AML-193 (cell line): ENCODE data around the gene MYO1G.

Experiments
- DNase-seq, 2 experiments: peaks; one replicate each; lab custom pipeline; 2025; lab: John Stamatoyannopoulos, UW

Gene MYO1G

GRCh38 chr7:44981035-44981706 lies 2.4 kb upstream of the MYO1G start:
- DNase-seq, result no peak

GRCh38 chr7:44980393-44981034 lies 1.7 kb upstream of the MYO1G start:
- DNase-seq, result peak in 1 of 2 experiments; percentile 24

DNA sequence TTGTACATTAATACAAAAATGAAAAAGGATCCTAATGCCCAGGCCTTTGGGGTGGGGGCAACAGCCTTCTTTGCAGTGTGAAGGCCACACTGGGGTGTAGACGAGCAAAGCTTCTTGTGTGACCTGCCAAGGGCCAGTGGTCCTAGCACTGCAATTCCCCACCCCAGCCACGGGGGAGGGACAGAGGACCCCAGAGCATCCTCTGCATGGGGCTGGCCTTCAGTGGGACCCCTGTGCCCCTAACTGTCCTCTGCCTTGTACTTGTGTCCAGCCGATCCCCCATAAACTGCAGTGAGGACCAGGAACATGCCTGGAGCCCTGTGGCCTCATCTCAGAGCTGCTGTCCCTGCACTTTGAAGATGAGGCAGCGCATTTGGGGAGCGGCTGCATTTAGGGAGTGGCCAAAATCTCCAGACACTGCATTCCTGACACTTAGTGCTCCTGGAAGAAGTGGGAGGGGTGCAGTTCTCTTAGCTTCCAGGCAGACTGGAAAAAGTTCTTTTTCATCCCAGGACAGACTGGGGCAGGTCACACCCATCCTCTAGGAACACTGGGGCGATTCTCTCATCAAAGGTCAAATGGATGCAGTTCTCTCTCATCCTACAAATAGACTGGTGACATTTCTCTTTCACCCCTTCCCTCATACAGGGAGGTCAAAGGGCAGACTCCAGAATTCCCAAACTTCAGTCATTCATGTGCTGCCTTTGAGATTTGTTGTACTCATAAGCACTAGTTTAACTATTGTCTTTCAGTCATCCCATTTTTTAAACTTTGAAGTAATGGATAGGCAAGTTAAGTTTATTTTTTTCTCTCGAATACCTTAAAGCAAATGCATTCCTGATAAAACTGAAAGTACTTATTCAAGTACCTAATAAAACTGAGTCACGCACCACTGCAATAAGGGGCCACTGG lies 922 bp upstream of the MYO1G start:
- no peak for DNase-seq

GRCh38 chr7:44977959-44978335 lies 868 bp downstream of the MYO1G start:
- DNase-seq, result peak in 1 of 2 experiments; percentile 30

- DNase-seq, result peak; percentile 66 to 68
Observed at GRCh38 chr7:44977304-44977958, 1.4 kb downstream of the MYO1G start.

GRCh38 chr7:44976746-44977196 lies 2.0 kb downstream of the MYO1G start:
- no peak for DNase-seq

GRCh38 chr7:44976040-44976745 lies 2.6 kb downstream of the MYO1G start:
- no peak for DNase-seq

DNA sequence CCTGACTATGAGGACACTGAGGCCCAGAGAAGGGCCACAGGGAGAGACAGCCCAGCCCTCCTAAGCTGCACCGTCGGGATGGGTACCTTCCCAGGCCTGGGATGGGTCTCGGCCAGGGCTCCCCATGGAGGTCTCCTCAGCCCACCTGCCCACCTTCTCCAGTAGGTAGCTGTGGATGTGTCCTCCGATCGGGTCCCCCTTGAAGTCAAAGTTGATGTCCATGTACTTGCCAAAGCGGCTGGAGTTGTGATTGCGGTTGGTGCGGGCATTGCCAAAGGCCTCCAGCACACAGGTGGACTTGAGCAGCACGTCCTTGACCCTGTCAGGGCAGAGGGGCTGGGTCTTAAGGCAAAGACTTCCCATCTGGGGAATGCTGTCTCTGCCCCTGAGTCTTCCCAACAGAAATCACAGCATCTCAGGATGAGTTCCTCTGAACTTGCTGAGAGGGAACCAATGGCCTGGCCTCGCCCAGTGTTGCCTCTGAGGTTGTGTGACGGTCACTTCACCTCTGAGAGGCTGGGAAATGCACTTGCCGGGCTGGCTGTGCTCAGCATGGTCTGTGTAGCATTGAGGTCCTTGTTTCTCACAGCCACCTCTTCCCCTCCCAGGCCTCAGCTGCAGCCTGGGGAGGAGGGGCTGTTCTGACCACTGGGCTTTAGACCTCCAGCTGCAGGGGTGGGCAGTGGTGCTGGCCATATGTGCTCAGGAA lies 3.3 kb downstream of the MYO1G start:
- DNase-seq, result no peak

DNA sequence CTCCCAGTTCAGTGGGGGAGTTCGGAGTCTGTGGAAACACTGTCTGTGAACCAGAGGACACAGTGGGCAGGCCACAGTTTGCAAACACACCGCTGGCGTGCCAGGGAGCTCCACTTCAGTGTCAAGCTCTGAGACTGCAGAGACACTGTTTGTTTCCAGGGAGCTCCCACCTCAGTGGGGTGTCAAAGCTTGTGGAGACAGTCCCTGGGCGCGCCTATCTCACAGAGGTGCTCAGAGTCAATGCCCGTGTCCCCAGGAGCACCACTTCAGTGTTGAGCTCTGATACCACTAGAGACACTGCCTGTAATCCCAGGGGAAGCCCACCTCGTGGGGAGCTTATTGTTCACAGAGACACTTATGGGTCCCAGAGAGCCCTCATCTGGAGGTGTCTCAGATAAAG lies 4.3 kb downstream of the MYO1G start:
- no peak for DNase-seq

- peak; percentile 42 to 49 for DNase-seq
Observed at GRCh38 chr7:44973610-44974401, 5.0 kb downstream of the MYO1G start.

- no peak for DNase-seq
Observed at GRCh38 chr7:44972562-44972961, 6.3 kb downstream of the MYO1G start.

DNA sequence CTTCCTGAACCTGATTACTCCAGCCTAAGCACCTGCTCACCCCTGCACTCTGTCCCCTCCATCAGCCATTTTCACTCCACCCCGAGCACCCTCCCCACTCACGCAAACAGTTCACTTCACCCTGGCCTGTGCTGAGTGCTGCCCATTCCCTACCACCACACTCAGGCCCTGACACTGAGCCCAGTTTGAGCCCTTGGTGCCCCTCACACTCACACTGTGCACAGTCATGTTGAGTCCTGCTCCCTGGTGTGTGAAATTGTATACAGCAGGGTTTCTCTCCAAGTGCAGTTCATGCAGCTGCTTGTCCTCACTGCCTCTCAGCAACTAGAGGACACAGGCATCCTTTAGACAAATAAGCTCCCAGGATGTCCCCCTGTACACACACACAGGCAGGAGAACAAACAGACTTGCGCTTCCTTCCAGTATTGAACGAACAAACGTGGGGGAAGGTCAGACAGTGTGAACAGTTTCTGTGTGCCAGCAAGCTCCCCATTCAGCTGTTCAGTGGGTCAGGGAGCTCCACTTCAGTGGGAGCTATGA lies 6.8 kb downstream of the MYO1G start:
- no peak for DNase-seq

DNA sequence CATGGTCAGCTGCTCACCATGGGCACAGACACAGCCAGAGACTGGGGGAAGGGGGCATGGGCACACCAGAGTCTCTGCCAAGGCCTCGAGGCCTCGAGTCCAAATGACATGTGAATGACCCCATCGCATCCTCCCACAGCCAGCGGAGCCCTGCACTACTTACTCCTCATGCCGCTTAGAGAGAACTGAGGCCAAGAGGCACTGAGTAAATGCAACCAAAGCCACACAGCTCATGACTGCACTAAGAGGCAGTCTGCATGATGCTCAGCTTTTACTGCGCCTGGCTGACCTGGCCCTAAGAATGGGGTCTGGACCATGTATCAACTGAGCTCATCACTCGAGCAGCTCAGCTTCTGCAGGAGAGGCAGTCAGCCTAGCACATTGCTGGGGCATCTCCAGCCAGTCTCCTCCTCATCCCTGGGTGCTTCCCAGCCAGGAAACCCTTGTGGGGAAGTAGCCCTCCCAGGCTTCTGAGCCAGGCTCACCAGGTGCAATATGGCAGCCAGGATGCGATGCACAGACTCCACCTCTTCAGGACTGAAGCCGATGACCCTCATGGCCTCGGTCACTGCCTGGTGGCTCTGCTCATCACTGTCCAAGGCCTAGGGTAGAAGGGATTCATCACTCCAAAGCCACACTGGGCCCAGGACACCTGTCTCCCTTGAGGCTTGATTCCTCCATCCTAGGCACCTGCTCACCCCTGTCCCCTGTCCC lies 7.5 kb downstream of the MYO1G start:
- DNase-seq, result no peak

GRCh38 chr7:44970523-44971051 lies 8.2 kb downstream of the MYO1G start:
- no peak for DNase-seq

DNA sequence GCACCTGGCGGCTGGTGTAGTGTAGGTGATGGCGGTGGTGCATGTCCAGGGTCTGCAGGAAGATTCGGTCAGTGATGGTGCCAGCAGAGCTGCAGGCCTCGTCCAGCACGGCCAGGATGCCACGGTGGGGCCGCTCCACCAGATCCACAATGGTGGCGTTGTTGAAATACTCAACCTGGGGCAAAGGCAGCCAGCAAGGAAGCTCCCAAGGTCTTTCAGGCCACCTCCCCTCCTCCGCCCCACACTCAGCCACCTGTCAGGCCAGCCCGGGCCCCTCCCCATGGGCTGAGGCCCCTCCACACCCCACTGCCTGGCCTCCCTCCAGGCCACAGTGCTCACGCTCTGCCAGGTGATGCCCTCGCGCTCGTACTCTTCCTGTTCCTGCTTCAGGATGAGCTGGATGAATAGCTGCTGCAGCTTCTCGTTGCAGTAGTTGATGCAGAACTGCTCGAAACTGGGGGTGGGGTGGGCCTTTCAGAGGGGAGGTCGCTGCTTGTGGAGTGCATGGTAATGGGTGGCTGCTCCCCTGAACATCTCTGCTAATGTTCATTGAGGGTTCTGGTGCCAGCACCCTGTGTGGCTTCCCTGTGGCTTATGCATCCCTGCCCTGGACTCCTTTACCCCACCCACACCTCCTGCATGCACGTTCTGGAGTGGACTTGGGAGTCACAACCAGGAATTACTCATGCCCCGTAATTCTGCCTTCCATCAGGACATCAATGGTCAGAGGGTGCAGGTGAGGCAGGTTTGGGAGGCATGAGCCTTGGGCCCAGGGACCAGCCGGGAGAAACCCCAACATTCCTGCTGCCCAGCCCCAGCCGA lies 8.9 kb downstream of the MYO1G start:
- no peak for DNase-seq

GRCh38 chr7:44969049-44969700 lies 9.6 kb downstream of the MYO1G start:
- no peak for DNase-seq
